Activated T-helper 1 cell treated with anti-CD3 and anti-CD28 coated beads, Interleukin-12 subunit alpha, Interleukin-12 subunit beta, Interleukin-2, Interleukin-4 antibody, amounts not matched to agents 30 ng/mL and 10 ng/mL and 1 ng/mL, durations not matched to agents 14 hours and 24 hours and 36 hours (primary cell): ENCODE measurements around the gene ABCC4. TPM values are rescaled to one million over a fixed set of nuclear protein-coding genes. Genes with fewer than 3 reads are reported as not detected.
A peak's percentile ranks its signal among the peaks of the same experiment; 100 is the strongest.

ENCODE experiments used
- DNase-seq: peaks from one replicate; pipeline ENCODE4 v3.0.0; 2021; ENCODE audit warnings: low spot score
- H3K27ac Mint-ChIP-seq: one replicate; pipeline ENCODE4 v1.8.0; 2021; ENCODE audit warnings: mild to moderate bottlenecking, mixed read lengths
- H3K27me3 Mint-ChIP-seq: one replicate; pipeline ENCODE4 v1.8.0; 2022; ENCODE audit warnings: mild to moderate bottlenecking, moderate library complexity, mixed read lengths; ENCODE audit not compliant: insufficient read depth
- H3K36me3 Mint-ChIP-seq: one replicate; pipeline ENCODE4 v1.8.0; 2021; ENCODE audit warnings: low read depth, mixed read lengths
- H3K4me1 Mint-ChIP-seq: one replicate; pipeline ENCODE4 v1.8.0; 2021; ENCODE audit warnings: low read depth, mixed read lengths
- H3K4me3 Mint-ChIP-seq: one replicate; pipeline ENCODE4 v1.8.0; 2021; ENCODE audit warnings: mild to moderate bottlenecking, moderate library complexity, mixed read lengths
- H3K9me3 Mint-ChIP-seq: one replicate; pipeline ENCODE4 v1.8.0; 2021; ENCODE audit warnings: mixed read lengths
- intact Hi-C: fragments of 100-400 bp; cut with micrococcal nuclease; formaldehyde crosslinking; loops from one replicate; pipeline ENCODE4 v1.15.1; 2024
- total RNA-seq: library from RNA; stranded (reverse); gene quantifications from 2 replicates; pipeline ENCODE4 v1.2.3, GENCODE V29; 2022

The ABCC4 gene
- total RNA-seq: 16.4 and 20.2 TPM in 2 replicates

- Mint-ChIP-seq H3K27me3 (peaks cover 15% of the 10 kb centered on the region), H3K4me3 (peak within 1 kb of the TSS; percentile 95), H3K27ac (peak within 1 kb of the TSS; percentile 82), H3K4me1 (peaks cover 33% of the 10 kb centered on the region), H3K9me3 (no peaks in the 10 kb centered on the region), H3K36me3 (peaks cover 5% of the 10 kb centered on the region)
- DNase-seq: peak; percentile 51
- intact Hi-C loops: loop anchor here (1.0 to 10.0 kb wide), 5 partner anchors 79 to 637 kb away; partner anchors contain the start of gene DNAJC3
Observed at GRCh38 chr13:95301183-95301967, at the start of gene ABCC4. Gene ABCC4 (minus strand): TSS chr13:95301451. CDS start chr13:95301314, 137 bp downstream.

GRCh38 chr13:95349267-95349666 lies 48.0 kb upstream of the ABCC4 start:
- Mint-ChIP-seq H3K36me3 (no peaks in the 10 kb centered on the region), H3K4me3 (no peak overlapping the region), H3K27me3 (peaks cover 2% of the 10 kb centered on the region), H3K27ac (no peak overlapping the region), H3K4me1 (no peaks in the 10 kb centered on the region), H3K9me3 (no peaks in the 10 kb centered on the region)
- no peak for DNase-seq
- intact Hi-C loops: no loop called here

- Mint-ChIP-seq H3K27ac (no peak overlapping the region), H3K4me3 (no peak overlapping the region), H3K9me3 (no peaks in the 10 kb centered on the region), H3K36me3 (no peaks in the 10 kb centered on the region), H3K27me3 (no peaks in the 10 kb centered on the region), H3K4me1 (no peaks in the 10 kb centered on the region)
- no peak for DNase-seq
- intact Hi-C loops: no loop called here
Observed at GRCh38 chr13:95343944-95344343, 42.7 kb upstream of the ABCC4 start.

- Mint-ChIP-seq H3K9me3 (no peaks in the 10 kb centered on the region), H3K4me1 (no peaks in the 10 kb centered on the region), H3K27ac (no peak overlapping the region), H3K36me3 (no peaks in the 10 kb centered on the region), H3K4me3 (no peak overlapping the region), H3K27me3 (no peaks in the 10 kb centered on the region)
- intact Hi-C loops: no loop called here
- no peak for DNase-seq
Observed at GRCh38 chr13:95341441-95341840, 40.2 kb upstream of the ABCC4 start.

- Mint-ChIP-seq H3K4me1 (no peaks in the 10 kb centered on the region), H3K4me3 (no peak overlapping the region), H3K27me3 (no peaks in the 10 kb centered on the region), H3K9me3 (no peaks in the 10 kb centered on the region), H3K36me3 (no peaks in the 10 kb centered on the region), H3K27ac (no peak overlapping the region)
- intact Hi-C loops: no loop called here
- no peak for DNase-seq
Observed at GRCh38 chr13:95338905-95339304, 37.7 kb upstream of the ABCC4 start.

GRCh38 chr13:95337597-95337996 lies 36.3 kb upstream of the ABCC4 start:
- no peak overlapping the region for H3K27ac Mint-ChIP-seq
- no peak for DNase-seq
- H3K9me3 Mint-ChIP-seq: no peaks in the 10 kb centered on the region
- H3K36me3 Mint-ChIP-seq: no peaks in the 10 kb centered on the region
- H3K27me3 Mint-ChIP-seq: no peaks in the 10 kb centered on the region
- H3K4me3 Mint-ChIP-seq: no peak overlapping the region
- no peaks in the 10 kb centered on the region for H3K4me1 Mint-ChIP-seq
- intact Hi-C loops: no loop called here

- DNase-seq: no peak
- intact Hi-C loops: no loop called here
- Mint-ChIP-seq H3K27me3 (no peaks in the 10 kb centered on the region), H3K9me3 (no peaks in the 10 kb centered on the region), H3K27ac (no peak overlapping the region), H3K4me3 (no peak overlapping the region), H3K36me3 (no peaks in the 10 kb centered on the region), H3K4me1 (no peaks in the 10 kb centered on the region)
Observed at GRCh38 chr13:95335667-95336066, 34.4 kb upstream of the ABCC4 start.

GRCh38 chr13:95328386-95328785 lies 27.1 kb upstream of the ABCC4 start:
- Mint-ChIP-seq H3K4me3 (no peak overlapping the region), H3K27ac (no peak overlapping the region), H3K27me3 (peaks cover 2% of the 10 kb centered on the region), H3K4me1 (no peaks in the 10 kb centered on the region), H3K9me3 (no peaks in the 10 kb centered on the region), H3K36me3 (no peaks in the 10 kb centered on the region)
- no peak for DNase-seq
- intact Hi-C loops: no loop called here

- Mint-ChIP-seq H3K9me3 (no peaks in the 10 kb centered on the region), H3K27me3 (peaks cover 2% of the 10 kb centered on the region), H3K4me3 (no peak overlapping the region), H3K36me3 (no peaks in the 10 kb centered on the region), H3K4me1 (no peaks in the 10 kb centered on the region), H3K27ac (no peak overlapping the region)
- no peak for DNase-seq
- intact Hi-C loops: no loop called here
Observed at GRCh38 chr13:95327190-95327589, 25.9 kb upstream of the ABCC4 start.

- intact Hi-C loops: no loop called here
- Mint-ChIP-seq H3K27me3 (peaks cover 2% of the 10 kb centered on the region), H3K9me3 (no peaks in the 10 kb centered on the region), H3K4me1 (no peaks in the 10 kb centered on the region), H3K27ac (no peak overlapping the region), H3K4me3 (no peak overlapping the region), H3K36me3 (no peaks in the 10 kb centered on the region)
- DNase-seq: no peak
Observed at GRCh38 chr13:95326695-95327094, 25.4 kb upstream of the ABCC4 start.

GRCh38 chr13:95325485-95325884 lies 24.2 kb upstream of the ABCC4 start:
- Mint-ChIP-seq H3K9me3 (no peaks in the 10 kb centered on the region), H3K27me3 (peaks cover 5% of the 10 kb centered on the region), H3K4me1 (no peaks in the 10 kb centered on the region), H3K27ac (no peak overlapping the region), H3K36me3 (no peaks in the 10 kb centered on the region), H3K4me3 (no peak overlapping the region)
- intact Hi-C loops: no loop called here
- no peak for DNase-seq

- Mint-ChIP-seq H3K36me3 (no peaks in the 10 kb centered on the region), H3K4me3 (no peak overlapping the region), H3K27me3 (peaks cover 6% of the 10 kb centered on the region), H3K9me3 (no peaks in the 10 kb centered on the region), H3K27ac (no peak overlapping the region), H3K4me1 (no peaks in the 10 kb centered on the region)
- intact Hi-C loops: no loop called here
- DNase-seq: no peak
Observed at GRCh38 chr13:95323930-95324662, 22.8 kb upstream of the ABCC4 start.

- no peaks in the 10 kb centered on the region for H3K4me1 Mint-ChIP-seq
- DNase-seq: no peak
- intact Hi-C loops: no loop called here
- H3K36me3 Mint-ChIP-seq: no peaks in the 10 kb centered on the region
- no peaks in the 10 kb centered on the region for H3K9me3 Mint-ChIP-seq
- H3K4me3 Mint-ChIP-seq: no peak overlapping the region
- peaks cover 5% of the 10 kb centered on the region for H3K27me3 Mint-ChIP-seq
- no peak overlapping the region for H3K27ac Mint-ChIP-seq
Observed at GRCh38 chr13:95319551-95320274, 18.5 kb upstream of the ABCC4 start.
